ENCODE data around the gene AURKA.

The AURKA gene

GRCh38 chr20:56428410-56428809, 36.4 kb upstream of the AURKA start:
- peaks cover 0 to 17% (median 0%) of the 10 kb centered on the region in 4 experiments for H3K36me3 ChIP-seq (ENCODE audit: control insufficient read depth in 4 of 4, insufficient read depth in 4 of 4, low read length in 3 of 4)
- DNase-seq, result no peak
- H3K4me3 ChIP-seq (ENCODE audit: control insufficient read depth in 1 of 7, extremely low read depth in 1 of 7, insufficient read depth in 4 of 7, low read depth in 2 of 7, low read length in 6 of 7), result peak overlapping the region in 1 of 7 experiments; percentile 15
- WGBS (ENCODE audit: insufficient coverage), result 98% methylated on average over 5 of the region's 5 CpGs
- POLR2A ChIA-PET, result no interaction called here
- no peaks in the 10 kb centered on the region for H3K9me3 ChIP-seq (ENCODE audit: control extremely low read depth in 1 of 5, control insufficient read depth in 4 of 5, insufficient read depth in 2 of 5, low read depth in 1 of 5, low read length in 4 of 5)
- CTCF ChIA-PET, result interaction anchor here (0.9 to 1.2 kb wide), 4 partner anchors 13 to 88 kb away, joined by 3 to 4 read pairs (median 3); partner anchors contain the start of gene CASS4
- peaks cover 5 to 58% (median 12%) of the 10 kb centered on the region in 4 experiments for H3K4me1 ChIP-seq (ENCODE audit: control extremely low read depth in 1 of 4, control insufficient read depth in 4 of 4, insufficient read depth in 4 of 4, low read length in 3 of 4)
- no peak overlapping the region for H3K27ac ChIP-seq (ENCODE audit: insufficient read depth in 1 of 2, low read depth in 1 of 2, low read length in 2 of 2, poor library complexity in 1 of 2, severe bottlenecking in 2 of 2)
- H3K27me3 ChIP-seq (replicated peaks in 2 of 5; ENCODE audit: control insufficient read depth in 4 of 5, insufficient read depth in 5 of 5, low read length in 4 of 5), result no peaks in the 10 kb centered on the region

DNA sequence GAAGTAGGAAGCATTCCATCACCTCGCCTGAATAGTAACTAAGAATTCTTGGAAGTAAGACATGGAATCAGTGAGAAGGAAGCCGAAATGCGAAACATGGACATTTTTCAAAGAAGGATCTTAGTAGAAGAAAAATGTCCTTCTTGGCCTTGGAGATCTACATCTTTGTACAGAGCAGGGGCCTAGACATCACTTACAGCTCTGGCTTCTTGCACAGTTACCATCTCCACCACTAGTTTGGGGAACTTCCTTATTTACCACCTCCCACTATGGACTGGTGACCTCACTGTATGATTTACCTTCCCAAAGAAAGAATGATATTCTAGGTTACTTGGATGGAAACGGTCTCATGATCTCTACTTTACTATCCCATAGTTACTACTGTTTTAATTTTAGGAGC, 35.8 kb upstream of the AURKA start:
- Histone ChIP-seq H3K27ac (ENCODE audit: insufficient read depth in 1 of 2, low read depth in 1 of 2, low read length in 2 of 2, poor library complexity in 1 of 2, severe bottlenecking in 2 of 2) (no peak overlapping the region), H3K4me3 (ENCODE audit: control insufficient read depth in 1 of 7, extremely low read depth in 1 of 7, insufficient read depth in 4 of 7, low read depth in 2 of 7, low read length in 6 of 7) (no peak overlapping the region), H3K9me3 (ENCODE audit: control extremely low read depth in 1 of 5, control insufficient read depth in 4 of 5, insufficient read depth in 2 of 5, low read depth in 1 of 5, low read length in 4 of 5) (no peaks in the 10 kb centered on the region), H3K4me1 (ENCODE audit: control extremely low read depth in 1 of 4, control insufficient read depth in 4 of 4, insufficient read depth in 4 of 4, low read length in 3 of 4) (peaks cover 9 to 63% (median 18%) of the 10 kb centered on the region in 4 experiments), H3K27me3 (replicated peaks in 2 of 5; ENCODE audit: control insufficient read depth in 4 of 5, insufficient read depth in 5 of 5, low read length in 4 of 5) (no peaks in the 10 kb centered on the region), H3K36me3 (ENCODE audit: control insufficient read depth in 4 of 4, insufficient read depth in 4 of 4, low read length in 3 of 4) (peaks cover 0 to 11% (median 0%) of the 10 kb centered on the region in 4 experiments)
- DNase-seq, result peak in 2 of 3 donors; percentile 31 to 48
- WGBS (ENCODE audit: insufficient coverage), result 100% methylated on average over 2 of the region's 4 CpGs
- ChIA-PET CTCF (interaction anchor here (0.9 to 1.2 kb wide), 3 partner anchors 15 to 88 kb away, joined by 3 read pairs; partner anchors contain the start of gene CASS4), POLR2A (no interaction called here)

- no peak overlapping the region for H3K27ac ChIP-seq (ENCODE audit: insufficient read depth in 1 of 2, low read depth in 1 of 2, low read length in 2 of 2, poor library complexity in 1 of 2, severe bottlenecking in 2 of 2)
- DNase-seq, result no peak
- ChIA-PET CTCF (no interaction called here), POLR2A (no interaction called here)
- peaks cover 18 to 72% (median 25%) of the 10 kb centered on the region in 4 experiments for H3K4me1 ChIP-seq (ENCODE audit: control extremely low read depth in 1 of 4, control insufficient read depth in 4 of 4, insufficient read depth in 4 of 4, low read length in 3 of 4)
- H3K4me3 ChIP-seq (ENCODE audit: control insufficient read depth in 1 of 7, extremely low read depth in 1 of 7, insufficient read depth in 4 of 7, low read depth in 2 of 7, low read length in 6 of 7), result no peak overlapping the region
- H3K27me3 ChIP-seq (replicated peaks in 2 of 5; ENCODE audit: control insufficient read depth in 4 of 5, insufficient read depth in 5 of 5, low read length in 4 of 5), result no peaks in the 10 kb centered on the region
- H3K36me3 ChIP-seq (ENCODE audit: control insufficient read depth in 4 of 4, insufficient read depth in 4 of 4, low read length in 3 of 4), result peaks cover 0 to 11% (median 0%) of the 10 kb centered on the region in 4 experiments
- no peaks in the 10 kb centered on the region for H3K9me3 ChIP-seq (ENCODE audit: control extremely low read depth in 1 of 5, control insufficient read depth in 4 of 5, insufficient read depth in 2 of 5, low read depth in 1 of 5, low read length in 4 of 5)
Observed at GRCh38 chr20:56426926-56427325, 34.9 kb upstream of the AURKA start.

DNA sequence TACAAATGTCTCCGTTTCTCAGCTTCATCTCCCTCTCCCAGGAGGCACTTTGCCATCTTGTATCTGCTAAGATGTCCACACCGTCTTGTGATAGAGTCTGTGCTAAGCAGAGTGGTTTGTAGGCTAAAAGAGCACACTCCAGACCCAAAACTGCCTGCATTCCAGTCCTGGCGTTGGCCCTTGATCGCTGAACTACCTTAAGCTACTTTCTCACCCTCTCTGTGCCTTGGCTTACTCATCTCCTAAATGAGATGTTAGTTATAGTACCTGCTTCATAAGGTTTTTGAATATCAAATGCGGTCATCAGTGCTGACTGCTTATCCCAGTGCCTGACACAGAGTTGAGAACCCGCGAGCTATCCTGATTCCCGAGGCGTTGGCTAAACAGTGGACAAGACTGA, 34.0 kb upstream of the AURKA start:
- Histone ChIP-seq H3K4me3 (ENCODE audit: control insufficient read depth in 1 of 7, extremely low read depth in 1 of 7, insufficient read depth in 4 of 7, low read depth in 2 of 7, low read length in 6 of 7) (no peak overlapping the region), H3K36me3 (ENCODE audit: control insufficient read depth in 4 of 4, insufficient read depth in 4 of 4, low read length in 3 of 4) (peaks cover 0 to 11% (median 0%) of the 10 kb centered on the region in 4 experiments), H3K9me3 (ENCODE audit: control extremely low read depth in 1 of 5, control insufficient read depth in 4 of 5, insufficient read depth in 2 of 5, low read depth in 1 of 5, low read length in 4 of 5) (no peaks in the 10 kb centered on the region), H3K27me3 (replicated peaks in 2 of 5; ENCODE audit: control insufficient read depth in 4 of 5, insufficient read depth in 5 of 5, low read length in 4 of 5) (no peaks in the 10 kb centered on the region), H3K4me1 (ENCODE audit: control extremely low read depth in 1 of 4, control insufficient read depth in 4 of 4, insufficient read depth in 4 of 4, low read length in 3 of 4) (peaks cover 21 to 81% (median 32%) of the 10 kb centered on the region in 4 experiments), H3K27ac (ENCODE audit: insufficient read depth in 1 of 2, low read depth in 1 of 2, low read length in 2 of 2, poor library complexity in 1 of 2, severe bottlenecking in 2 of 2) (no peak overlapping the region)
- 93% methylated on average over 5 of the region's 9 CpGs for WGBS (ENCODE audit: insufficient coverage)
- ChIA-PET POLR2A (no interaction called here), CTCF (interaction anchor here (0.9 to 1.7 kb wide), 3 partner anchors 12 to 73 kb away, joined by 3 to 7 read pairs (median 5); partner anchors contain the start of gene CASS4)
- DNase-seq, result no peak

DNA sequence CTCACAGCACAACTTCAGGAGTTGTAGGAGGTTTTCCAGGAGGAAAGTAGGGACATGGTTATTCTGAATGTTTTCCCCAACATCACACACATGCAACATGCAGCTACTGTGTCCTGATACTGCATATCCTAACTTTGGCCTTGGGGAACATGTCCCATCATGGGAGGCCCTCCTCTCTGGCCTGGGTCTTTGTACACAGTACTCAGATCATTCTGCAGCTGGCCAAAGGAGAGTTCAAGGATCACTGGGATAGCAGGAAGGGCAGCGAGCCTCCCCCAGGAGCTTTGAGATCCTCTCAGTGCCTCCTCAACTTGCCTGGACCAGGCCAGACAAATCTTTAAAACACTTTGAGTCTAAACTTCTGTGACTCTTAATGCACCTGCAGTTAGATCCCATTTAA, 32.9 kb upstream of the AURKA start:
- Histone ChIP-seq H3K4me1 (ENCODE audit: control extremely low read depth in 1 of 4, control insufficient read depth in 4 of 4, insufficient read depth in 4 of 4, low read length in 3 of 4) (peaks cover 27 to 83% (median 41%) of the 10 kb centered on the region in 4 experiments), H3K27ac (ENCODE audit: insufficient read depth in 1 of 2, low read depth in 1 of 2, low read length in 2 of 2, poor library complexity in 1 of 2, severe bottlenecking in 2 of 2) (no peak overlapping the region), H3K36me3 (ENCODE audit: control insufficient read depth in 4 of 4, insufficient read depth in 4 of 4, low read length in 3 of 4) (peaks cover 0 to 10% (median 0%) of the 10 kb centered on the region in 4 experiments), H3K9me3 (ENCODE audit: control extremely low read depth in 1 of 5, control insufficient read depth in 4 of 5, insufficient read depth in 2 of 5, low read depth in 1 of 5, low read length in 4 of 5) (no peaks in the 10 kb centered on the region), H3K27me3 (replicated peaks in 2 of 5; ENCODE audit: control insufficient read depth in 4 of 5, insufficient read depth in 5 of 5, low read length in 4 of 5) (no peaks in the 10 kb centered on the region), H3K4me3 (ENCODE audit: control insufficient read depth in 1 of 7, extremely low read depth in 1 of 7, insufficient read depth in 4 of 7, low read depth in 2 of 7, low read length in 6 of 7) (no peak overlapping the region)
- ChIA-PET CTCF (interaction anchor here (1.0 to 1.7 kb wide), 4 partner anchors 9 to 18 kb away, joined by 3 to 7 read pairs (median 4); partner anchors contain the start of gene CASS4), POLR2A (no interaction called here)
- DNase-seq, result no peak
- WGBS (ENCODE audit: insufficient coverage), result 79% methylated on average over 1 of the region's 1 CpG

GRCh38 chr20:56423886-56424285, 31.9 kb upstream of the AURKA start:
- 100% methylated on average over 1 of the region's 1 CpG for WGBS (ENCODE audit: insufficient coverage)
- ChIA-PET CTCF (interaction anchor here (0.7 to 1.0 kb wide), 3 partner anchors 10 to 22 kb away, joined by 3 to 4 read pairs (median 3); no protein-coding TSS in a partner anchor), POLR2A (no interaction called here)
- peaks cover 27 to 83% (median 42%) of the 10 kb centered on the region in 4 experiments for H3K4me1 ChIP-seq (ENCODE audit: control extremely low read depth in 1 of 4, control insufficient read depth in 4 of 4, insufficient read depth in 4 of 4, low read length in 3 of 4)
- peaks cover 0 to 10% (median 0%) of the 10 kb centered on the region in 4 experiments for H3K36me3 ChIP-seq (ENCODE audit: control insufficient read depth in 4 of 4, insufficient read depth in 4 of 4, low read length in 3 of 4)
- no peaks in the 10 kb centered on the region for H3K27me3 ChIP-seq (replicated peaks in 2 of 5; ENCODE audit: control insufficient read depth in 4 of 5, insufficient read depth in 5 of 5, low read length in 4 of 5)
- no peak for DNase-seq
- H3K27ac ChIP-seq (ENCODE audit: insufficient read depth in 1 of 2, low read depth in 1 of 2, low read length in 2 of 2, poor library complexity in 1 of 2, severe bottlenecking in 2 of 2), result no peak overlapping the region
- no peak overlapping the region for H3K4me3 ChIP-seq (ENCODE audit: control insufficient read depth in 1 of 7, extremely low read depth in 1 of 7, insufficient read depth in 4 of 7, low read depth in 2 of 7, low read length in 6 of 7)
- no peaks in the 10 kb centered on the region for H3K9me3 ChIP-seq (ENCODE audit: control extremely low read depth in 1 of 5, control insufficient read depth in 4 of 5, insufficient read depth in 2 of 5, low read depth in 1 of 5, low read length in 4 of 5)

DNA sequence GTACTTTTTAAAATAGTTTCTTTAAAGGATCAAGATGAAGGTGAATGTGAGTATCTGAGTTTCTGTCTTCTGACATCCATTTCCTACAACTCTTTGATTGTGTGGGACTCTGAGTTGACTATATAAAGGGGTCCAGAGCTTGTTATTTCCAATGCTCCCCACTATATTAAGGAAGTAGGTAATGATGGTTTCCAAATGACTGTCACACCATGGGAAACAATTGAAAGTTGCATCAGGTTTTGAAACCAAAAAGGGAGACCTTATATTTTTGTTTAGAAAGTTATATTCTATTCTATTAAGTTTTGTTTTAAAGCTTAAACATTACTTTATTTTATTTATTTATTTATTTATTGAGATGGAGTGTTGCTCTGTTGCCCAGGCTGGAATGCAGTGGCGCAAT, 31.2 kb upstream of the AURKA start:
- peaks cover 0 to 8% (median 0%) of the 10 kb centered on the region in 4 experiments for H3K36me3 ChIP-seq (ENCODE audit: control insufficient read depth in 4 of 4, insufficient read depth in 4 of 4, low read length in 3 of 4)
- WGBS (ENCODE audit: insufficient coverage), result no CpG with 5 or more reads among the region's 1 CpG
- H3K4me3 ChIP-seq (ENCODE audit: control insufficient read depth in 1 of 7, extremely low read depth in 1 of 7, insufficient read depth in 4 of 7, low read depth in 2 of 7, low read length in 6 of 7), result peak overlapping the region in 1 of 7 experiments; percentile 0
- no peaks in the 10 kb centered on the region for H3K9me3 ChIP-seq (ENCODE audit: control extremely low read depth in 1 of 5, control insufficient read depth in 4 of 5, insufficient read depth in 2 of 5, low read depth in 1 of 5, low read length in 4 of 5)
- DNase-seq, result no peak
- POLR2A ChIA-PET, result no interaction called here
- peaks cover 26 to 84% (median 48%) of the 10 kb centered on the region in 4 experiments for H3K4me1 ChIP-seq (ENCODE audit: control extremely low read depth in 1 of 4, control insufficient read depth in 4 of 4, insufficient read depth in 4 of 4, low read length in 3 of 4)
- peak overlapping the region in 1 of 2 experiments; percentile 22 for H3K27ac ChIP-seq (ENCODE audit: insufficient read depth in 1 of 2, low read depth in 1 of 2, low read length in 2 of 2, poor library complexity in 1 of 2, severe bottlenecking in 2 of 2)
- CTCF ChIA-PET, result interaction anchor here (0.6 to 2.9 kb wide), 5 partner anchors 11 to 87 kb away, joined by 3 to 15 read pairs (median 3); partner anchors contain the start of gene CASS4
- no peaks in the 10 kb centered on the region for H3K27me3 ChIP-seq (replicated peaks in 2 of 5; ENCODE audit: control insufficient read depth in 4 of 5, insufficient read depth in 5 of 5, low read length in 4 of 5)

Data from common myeloid progenitor, CD34-positive (primary cell).